ENCODE data around the gene SMOC1. TPM values are rescaled to one million over a fixed set of nuclear protein-coding genes. Genes with fewer than 3 reads are reported as not detected.

Gene SMOC1
- total RNA-seq, 1 donor from 2014 or later, result 89.3 TPM

DNA sequence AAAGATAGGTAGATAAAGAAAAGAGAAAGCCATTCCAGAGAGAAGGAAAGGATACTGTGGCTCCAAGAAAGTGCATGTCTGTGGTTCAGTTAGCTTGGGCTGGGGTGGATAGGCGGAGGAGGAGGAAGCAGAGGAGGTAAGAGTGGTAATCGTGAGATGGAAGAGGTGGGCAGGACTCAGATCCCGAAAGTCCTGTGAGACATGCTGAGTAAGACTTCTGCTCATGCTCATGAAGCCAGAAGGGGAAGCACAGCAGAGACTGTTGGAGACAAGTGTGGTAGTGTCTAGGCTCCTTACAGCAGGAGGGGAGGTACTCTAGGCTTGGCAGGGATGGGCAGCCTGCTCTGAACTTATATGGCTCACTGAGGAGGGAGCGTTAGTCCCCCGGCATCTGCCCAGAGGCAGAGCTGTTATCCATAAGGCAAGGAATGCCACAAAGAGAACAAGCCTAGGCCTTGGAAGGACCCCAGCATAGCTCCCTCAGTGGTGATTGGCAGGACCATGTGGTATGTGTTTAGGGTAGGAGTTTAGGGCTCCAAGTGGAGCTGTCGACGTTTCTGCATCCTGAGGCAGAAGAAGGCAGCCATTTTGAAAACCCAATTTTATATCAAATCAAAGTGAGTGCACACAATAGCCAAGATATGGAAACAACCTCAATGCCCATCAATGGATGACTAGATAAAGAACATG lies 135.3 kb downstream of the SMOC1 start:
- Mint-ChIP-seq H3K27ac (no peak overlapping the region), H3K4me1 (peaks cover 41% of the 10 kb centered on the region), H3K36me3 (peaks cover 24% of the 10 kb centered on the region), H3K27me3 (ENCODE audit: insufficient read depth, low read depth) (peaks cover 4% of the 10 kb centered on the region), H3K4me3 (no peak overlapping the region), H3K9me3 (no peaks in the 10 kb centered on the region)
- Histone ChIP-seq H3K4me3 (no peak overlapping the region), H3K4me2 (no peak overlapping the region), H2AFZ (replicated peaks) (no peak overlapping the region), H4K20me1 (ENCODE audit: low read depth) (peaks cover 4% of the 10 kb centered on the region), H3K4me1 (peaks cover 7% of the 10 kb centered on the region), H3K27me3 (no peaks in the 10 kb centered on the region), H3K36me3 (peaks cover 32% of the 10 kb centered on the region), H3K9ac (no peak overlapping the region), H3K9me3 (ENCODE audit: low read depth) (no peaks in the 10 kb centered on the region), H3K27ac (no peak overlapping the region), H3F3A (ENCODE audit: low read depth) (no peaks in the 10 kb centered on the region), H3K79me2 (ENCODE audit: low read depth) (no peaks in the 10 kb centered on the region)
- TF ChIP-seq EZH2 (IDR thresholded peaks at IDR 0.05), result no peak
- no peak for TF ChIP-seq CTCF (IDR thresholded peaks at IDR 0.05)
- TF ChIP-seq EZH2phosphoT487 (IDR thresholded peaks at IDR 0.05), result no peak
- DNase-seq (ENCODE audit: low spot score), result no peak

DNA sequence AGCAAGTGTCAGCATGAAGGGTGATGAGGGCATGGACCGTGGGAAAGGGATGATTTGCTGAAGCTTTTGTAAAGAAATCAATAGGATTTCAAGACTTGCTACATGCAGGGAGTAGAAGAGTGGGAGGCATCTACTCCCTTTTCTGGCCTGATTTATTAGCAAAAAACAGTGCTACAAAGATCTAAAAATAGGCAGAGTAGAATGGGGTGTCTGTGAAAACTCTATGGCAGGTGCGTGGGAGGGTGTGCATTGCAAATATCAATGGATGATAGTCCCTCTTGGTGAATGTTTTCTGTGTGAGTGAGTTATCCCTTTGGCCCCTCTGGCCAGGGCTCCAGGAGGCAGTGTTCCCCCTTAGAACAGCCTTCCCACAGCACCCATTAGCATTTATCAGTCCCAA lies 139.0 kb downstream of the SMOC1 start:
- Histone ChIP-seq H3K27ac (no peak overlapping the region), H3K36me3 (peaks cover 27% of the 10 kb centered on the region), H3K4me2 (no peak overlapping the region), H2AFZ (replicated peaks) (no peak overlapping the region), H3K4me3 (no peak overlapping the region), H3K27me3 (no peaks in the 10 kb centered on the region), H3K9ac (no peak overlapping the region), H3K4me1 (peaks cover 7% of the 10 kb centered on the region), H3K79me2 (ENCODE audit: low read depth) (no peaks in the 10 kb centered on the region), H3F3A (ENCODE audit: low read depth) (no peaks in the 10 kb centered on the region), H3K9me3 (ENCODE audit: low read depth) (no peaks in the 10 kb centered on the region), H4K20me1 (ENCODE audit: low read depth) (peaks cover 4% of the 10 kb centered on the region)
- peaks cover 6% of the 10 kb centered on the region for H3K27me3 Mint-ChIP-seq (ENCODE audit: insufficient read depth, low read depth)
- peaks cover 31% of the 10 kb centered on the region for H3K4me1 Mint-ChIP-seq
- no peak for DNase-seq (ENCODE audit: low spot score)
- H3K4me3 Mint-ChIP-seq, result no peak overlapping the region
- H3K36me3 Mint-ChIP-seq, result peaks cover 10% of the 10 kb centered on the region
- H3K9me3 Mint-ChIP-seq, result no peaks in the 10 kb centered on the region
- no peak for TF ChIP-seq EZH2phosphoT487 (IDR thresholded peaks at IDR 0.05)
- TF ChIP-seq EZH2 (IDR thresholded peaks at IDR 0.05), result no peak
- no peak for TF ChIP-seq CTCF (IDR thresholded peaks at IDR 0.05)
- H3K27ac Mint-ChIP-seq, result peak overlapping the region; percentile 90

- Mint-ChIP-seq H3K9me3 (no peaks in the 10 kb centered on the region), H3K4me3 (no peak overlapping the region), H3K27ac (no peak overlapping the region), H3K4me1 (peaks cover 31% of the 10 kb centered on the region), H3K27me3 (ENCODE audit: insufficient read depth, low read depth) (peaks cover 6% of the 10 kb centered on the region), H3K36me3 (peaks cover 10% of the 10 kb centered on the region)
- TF ChIP-seq EZH2 (IDR thresholded peaks at IDR 0.05), result no peak
- no peak for TF ChIP-seq EZH2phosphoT487 (IDR thresholded peaks at IDR 0.05)
- TF ChIP-seq CTCF (IDR thresholded peaks at IDR 0.05), result no peak
- no peak overlapping the region for H3K4me2 ChIP-seq
- H4K20me1 ChIP-seq (ENCODE audit: low read depth), result peaks cover 4% of the 10 kb centered on the region
- H3K79me2 ChIP-seq (ENCODE audit: low read depth), result no peaks in the 10 kb centered on the region
- H3F3A ChIP-seq (ENCODE audit: low read depth), result no peaks in the 10 kb centered on the region
- H3K4me1 ChIP-seq, result peaks cover 7% of the 10 kb centered on the region
- H3K36me3 ChIP-seq, result peaks cover 26% of the 10 kb centered on the region
- no peak for DNase-seq (ENCODE audit: low spot score)
- H3K9ac ChIP-seq, result no peak overlapping the region
- H2AFZ ChIP-seq (replicated peaks), result no peak overlapping the region
- no peak overlapping the region for H3K4me3 ChIP-seq
- no peaks in the 10 kb centered on the region for H3K9me3 ChIP-seq (ENCODE audit: low read depth)
- H3K27me3 ChIP-seq, result no peaks in the 10 kb centered on the region
- H3K27ac ChIP-seq, result no peak overlapping the region
These were observed 139.5 kb downstream of the SMOC1 start for GRCh38 chr14:70018713-70019211.
